ENCODE results near the gene PPME1.

- TF ChIP-seq CTCF (IDR thresholded peaks at IDR 0.05) (no peak), EZH2phosphoT487 (IDR thresholded peaks at IDR 0.05) (no peak)
These were observed 1.2 kb upstream of the PPME1 start for GRCh38 chr11:74169738-74170458.

Measured in neural progenitor cell (in vitro differentiated cells).